Measurements from ENCODE around the gene PTPRD. TPM values are rescaled to one million over a fixed set of nuclear protein-coding genes. Genes with fewer than 3 reads are reported as not detected.
"Not testable (repeated sequence)": the region's sequence is repeated elsewhere in the genome, so short reads cannot be mapped to it uniquely, and the experiment has no call there.

The PTPRD gene
- total RNA-seq, 2 donors from 2014 or later: 97.4 to 101 TPM

DNA sequence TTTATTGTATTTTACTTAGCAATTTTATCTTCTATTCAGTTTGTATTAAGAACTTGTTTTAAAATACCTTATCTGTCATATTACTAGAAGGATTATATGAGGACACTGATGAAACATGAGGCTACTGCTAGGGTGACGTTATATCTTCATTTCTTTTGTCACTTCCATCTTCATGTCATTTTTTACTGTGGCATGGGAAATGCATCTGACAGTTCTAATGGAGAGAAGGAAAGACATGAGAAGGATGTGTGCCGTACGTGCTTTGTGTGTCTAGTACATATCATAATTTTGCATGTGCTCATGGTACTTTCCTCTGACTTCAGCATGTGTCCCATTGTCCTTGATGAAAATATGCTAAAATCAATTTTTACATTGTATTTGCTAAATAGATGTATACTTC, 258.2 kb downstream of the PTPRD start:
- no peaks in the 10 kb centered on the region for H3K27me3 ChIP-seq (ENCODE audit: control insufficient read depth, insufficient read depth, low read length, poor library complexity, severe bottlenecking)
- no peaks in the 10 kb centered on the region for H3K27me3 Mint-ChIP-seq (ENCODE audit: insufficient read depth)
- DNase-seq: no peak
- H3K27ac Mint-ChIP-seq: no peak overlapping the region
- no peaks in the 10 kb centered on the region for H3K4me1 Mint-ChIP-seq
- H3K9me3 ChIP-seq (ENCODE audit: control insufficient read depth, low read length): no peaks in the 10 kb centered on the region
- H3K36me3 ChIP-seq (ENCODE audit: control insufficient read depth, insufficient read depth, low read length): no peaks in the 10 kb centered on the region
- no peak overlapping the region for H3K4me3 Mint-ChIP-seq
- WGBS, 2 experiments (ENCODE audit: insufficient coverage in 1 of 2, insufficient read length in 1 of 2): 94 to 100% methylated on average over 1 to 3 of the region's 3 CpGs
- H3K9me3 Mint-ChIP-seq: no peaks in the 10 kb centered on the region
- no peak overlapping the region for H3K4me3 ChIP-seq (ENCODE audit: low read length)
- no peak for TF ChIP-seq CTCF (conservative IDR thresholded peaks at IDR 0.05)
- no peak overlapping the region for H3K27ac ChIP-seq (ENCODE audit: low read depth, low read length)
- H3K4me1 ChIP-seq (ENCODE audit: control insufficient read depth, insufficient read depth, low read length): no peaks in the 10 kb centered on the region
- H3K9ac ChIP-seq (ENCODE audit: extremely low read depth, low read length, poor library complexity, severe bottlenecking): no peak overlapping the region
- H3K36me3 Mint-ChIP-seq (ENCODE audit: low read depth): no peaks in the 10 kb centered on the region

GRCh38 chr9:10345621-10346020, 267.2 kb downstream of the PTPRD start:
- not testable (repeated sequence) for H3K27me3 Mint-ChIP-seq (ENCODE audit: insufficient read depth); H3K27me3 ChIP-seq (ENCODE audit: control insufficient read depth, insufficient read depth, low read length, poor library complexity, severe bottlenecking); H3K27ac Mint-ChIP-seq; DNase-seq; H3K36me3 ChIP-seq (ENCODE audit: control insufficient read depth, insufficient read depth, low read length); H3K4me3 ChIP-seq (ENCODE audit: low read length); H3K4me3 Mint-ChIP-seq; H3K9me3 ChIP-seq (ENCODE audit: control insufficient read depth, low read length); H3K4me1 Mint-ChIP-seq; H3K9ac ChIP-seq (ENCODE audit: extremely low read depth, low read length, poor library complexity, severe bottlenecking); H3K4me1 ChIP-seq (ENCODE audit: control insufficient read depth, insufficient read depth, low read length); H3K27ac ChIP-seq (ENCODE audit: low read depth, low read length); H3K36me3 Mint-ChIP-seq (ENCODE audit: low read depth)
- WGBS, 2 experiments (ENCODE audit: insufficient coverage in 1 of 2, insufficient read length in 1 of 2): 56% methylated on average over 5 of the region's 5 CpGs; no CpG with 5 or more reads in 1 of the 2 experiments
- peaks cover 13% of the 10 kb centered on the region for H3K9me3 Mint-ChIP-seq

DNA sequence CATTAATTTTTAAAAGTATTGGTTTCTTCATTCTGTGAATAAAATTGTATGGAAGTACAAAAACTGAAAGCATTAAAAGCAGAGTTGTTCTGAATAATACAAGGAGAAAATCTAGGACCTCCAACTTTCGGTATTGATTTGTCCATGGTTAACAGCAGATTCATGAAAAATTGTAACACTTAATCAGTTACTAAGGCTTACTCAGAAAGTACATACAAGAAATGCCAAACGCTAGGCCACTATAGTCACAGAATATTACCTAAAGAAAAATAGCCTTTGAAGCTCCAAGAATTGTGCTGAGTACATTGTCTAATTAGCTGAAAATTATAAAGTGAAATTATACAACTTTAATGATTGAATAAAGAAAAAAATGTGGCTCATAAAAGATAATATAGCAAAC, 271.7 kb downstream of the PTPRD start:
- no peaks in the 10 kb centered on the region for H3K27me3 Mint-ChIP-seq (ENCODE audit: insufficient read depth)
- no peak overlapping the region for H3K4me3 ChIP-seq (ENCODE audit: low read length)
- TF ChIP-seq CTCF (conservative IDR thresholded peaks at IDR 0.05): no peak
- no peak overlapping the region for H3K27ac Mint-ChIP-seq
- peaks cover 6% of the 10 kb centered on the region for H3K36me3 Mint-ChIP-seq (ENCODE audit: low read depth)
- H3K9ac ChIP-seq (ENCODE audit: extremely low read depth, low read length, poor library complexity, severe bottlenecking): no peak overlapping the region
- H3K9me3 ChIP-seq (ENCODE audit: control insufficient read depth, low read length): no peaks in the 10 kb centered on the region
- peaks cover 13% of the 10 kb centered on the region for H3K9me3 Mint-ChIP-seq
- WGBS, 2 experiments (ENCODE audit: insufficient coverage in 1 of 2, insufficient read length in 1 of 2): 92 to 93% methylated on average over 1 to 2 of the region's 2 CpGs
- no peaks in the 10 kb centered on the region for H3K36me3 ChIP-seq (ENCODE audit: control insufficient read depth, insufficient read depth, low read length)
- H3K4me1 ChIP-seq (ENCODE audit: control insufficient read depth, insufficient read depth, low read length): peaks cover 4% of the 10 kb centered on the region
- DNase-seq: no peak
- H3K4me1 Mint-ChIP-seq: peaks cover 23% of the 10 kb centered on the region
- H3K27ac ChIP-seq (ENCODE audit: low read depth, low read length): no peak overlapping the region
- no peaks in the 10 kb centered on the region for H3K27me3 ChIP-seq (ENCODE audit: control insufficient read depth, insufficient read depth, low read length, poor library complexity, severe bottlenecking)
- no peak overlapping the region for H3K4me3 Mint-ChIP-seq

DNA sequence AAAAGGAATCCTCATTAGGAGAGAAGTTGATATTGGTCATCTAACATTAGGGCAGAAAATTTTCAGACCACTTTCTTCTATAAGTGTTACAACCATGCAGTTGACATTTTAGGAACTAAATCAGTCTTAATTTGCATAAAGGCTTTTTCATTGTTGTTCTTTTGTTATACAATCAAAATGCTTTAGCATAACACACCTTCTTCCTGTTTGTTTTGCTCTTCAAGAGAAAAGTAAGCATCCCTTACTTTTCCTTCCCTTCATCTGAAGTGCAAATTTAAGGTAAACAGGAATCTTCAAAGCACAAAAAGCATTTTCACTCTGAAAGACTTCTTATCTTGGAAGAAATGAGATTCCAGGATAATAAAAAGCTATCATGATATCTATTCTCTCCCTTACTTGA, 273.6 kb downstream of the PTPRD start:
- Histone ChIP-seq H3K9me3 (ENCODE audit: control insufficient read depth, low read length) (no peaks in the 10 kb centered on the region), H3K36me3 (ENCODE audit: control insufficient read depth, insufficient read depth, low read length) (no peaks in the 10 kb centered on the region), H3K27ac (ENCODE audit: low read depth, low read length) (no peak overlapping the region), H3K4me1 (ENCODE audit: control insufficient read depth, insufficient read depth, low read length) (peaks cover 4% of the 10 kb centered on the region), H3K9ac (ENCODE audit: extremely low read depth, low read length, poor library complexity, severe bottlenecking) (no peak overlapping the region), H3K27me3 (ENCODE audit: control insufficient read depth, insufficient read depth, low read length, poor library complexity, severe bottlenecking) (no peaks in the 10 kb centered on the region), H3K4me3 (ENCODE audit: low read length) (no peak overlapping the region)
- Mint-ChIP-seq H3K27me3 (ENCODE audit: insufficient read depth) (no peaks in the 10 kb centered on the region), H3K4me1 (peaks cover 35% of the 10 kb centered on the region), H3K4me3 (no peak overlapping the region), H3K27ac (no peak overlapping the region), H3K36me3 (ENCODE audit: low read depth) (no peaks in the 10 kb centered on the region), H3K9me3 (peaks cover 8% of the 10 kb centered on the region)
- DNase-seq: no peak
- TF ChIP-seq CTCF (conservative IDR thresholded peaks at IDR 0.05): no peak

Measured in endodermal cell (in vitro differentiated cells).